22Rv1 (cell line): Measurements from ENCODE around the gene UQCRC1.

Experiments used
- H3K27ac ChIP-seq: fragments of 450-650 bp; 2 replicates; pipeline ENCODE4 v1.5.1; 2017
- ZFX ChIP-seq: fragments of 450-650 bp; IDR thresholded peaks from 2 replicates; pipeline ENCODE4 v1.6.1; 2017; ENCODE audit warnings: antibody characterized with exemption, borderline replicate concordance
- TF ChIP-seq, protein P1 (sequence below): fragments of 450-650 bp; IDR thresholded peaks from 2 replicates; pipeline ENCODE4 v1.5.1; 2017; ENCODE audit warnings: mild to moderate bottlenecking

UQCRC1 gene

DNA sequence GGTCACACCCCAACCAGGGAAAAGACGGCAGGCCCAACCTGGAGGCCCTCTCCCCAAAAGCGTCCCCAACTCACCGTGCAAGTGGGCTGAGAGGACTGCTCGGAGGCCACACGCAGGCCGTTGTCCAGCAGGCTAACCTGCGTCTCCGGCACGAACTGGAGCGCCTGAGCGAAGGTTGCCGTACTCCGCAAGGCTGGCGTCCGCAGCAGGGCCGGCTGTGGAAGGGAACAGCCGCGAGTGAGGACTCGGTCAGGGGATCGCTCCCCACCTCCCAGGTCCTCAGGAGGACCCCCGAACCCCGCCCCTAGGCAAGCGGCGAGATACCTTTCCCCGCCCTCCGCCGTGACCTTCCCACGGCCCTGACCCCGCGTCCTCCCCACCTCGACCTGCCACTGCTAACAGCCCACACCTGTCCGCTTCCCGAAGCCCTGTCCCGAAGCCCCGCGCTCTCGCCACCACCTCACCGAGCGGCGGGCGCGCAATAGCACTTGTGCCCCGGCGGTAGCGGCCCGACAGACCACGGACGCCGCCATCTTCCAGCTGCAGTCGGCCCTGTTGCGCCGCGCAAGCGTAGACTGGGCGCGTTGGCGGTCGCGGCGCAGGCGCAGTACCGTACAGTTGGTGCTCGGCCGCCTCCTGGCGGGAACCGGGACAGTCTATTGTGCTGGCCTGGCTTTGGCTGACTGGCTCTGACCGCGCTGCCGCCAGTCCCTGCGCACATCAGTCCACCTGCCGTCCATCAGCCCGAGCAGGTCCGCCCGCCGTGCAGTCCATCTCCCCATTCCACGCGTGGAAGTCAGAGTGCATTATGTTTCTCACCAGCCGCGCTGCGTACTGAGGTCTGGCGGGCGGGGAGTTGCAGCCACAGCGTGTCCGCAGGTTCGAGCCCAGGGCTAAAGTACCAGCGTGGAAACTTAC lies at the start of gene UQCRC1:
TSS of gene UQCRC1 (minus strand) at position 559 of the 918 bp plus-strand sequence. CDS start at position 533, 26 bp downstream.
- TF ChIP-seq, protein P1, sequence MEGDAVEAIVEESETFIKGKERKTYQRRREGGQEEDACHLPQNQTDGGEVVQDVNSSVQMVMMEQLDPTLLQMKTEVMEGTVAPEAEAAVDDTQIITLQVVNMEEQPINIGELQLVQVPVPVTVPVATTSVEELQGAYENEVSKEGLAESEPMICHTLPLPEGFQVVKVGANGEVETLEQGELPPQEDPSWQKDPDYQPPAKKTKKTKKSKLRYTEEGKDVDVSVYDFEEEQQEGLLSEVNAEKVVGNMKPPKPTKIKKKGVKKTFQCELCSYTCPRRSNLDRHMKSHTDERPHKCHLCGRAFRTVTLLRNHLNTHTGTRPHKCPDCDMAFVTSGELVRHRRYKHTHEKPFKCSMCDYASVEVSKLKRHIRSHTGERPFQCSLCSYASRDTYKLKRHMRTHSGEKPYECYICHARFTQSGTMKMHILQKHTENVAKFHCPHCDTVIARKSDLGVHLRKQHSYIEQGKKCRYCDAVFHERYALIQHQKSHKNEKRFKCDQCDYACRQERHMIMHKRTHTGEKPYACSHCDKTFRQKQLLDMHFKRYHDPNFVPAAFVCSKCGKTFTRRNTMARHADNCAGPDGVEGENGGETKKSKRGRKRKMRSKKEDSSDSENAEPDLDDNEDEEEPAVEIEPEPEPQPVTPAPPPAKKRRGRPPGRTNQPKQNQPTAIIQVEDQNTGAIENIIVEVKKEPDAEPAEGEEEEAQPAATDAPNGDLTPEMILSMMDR, result peak; percentile 78
- TF ChIP-seq ZFX, result no peak
- H3K27ac ChIP-seq, result peak within 1 kb of the TSS; percentile 94

DNA sequence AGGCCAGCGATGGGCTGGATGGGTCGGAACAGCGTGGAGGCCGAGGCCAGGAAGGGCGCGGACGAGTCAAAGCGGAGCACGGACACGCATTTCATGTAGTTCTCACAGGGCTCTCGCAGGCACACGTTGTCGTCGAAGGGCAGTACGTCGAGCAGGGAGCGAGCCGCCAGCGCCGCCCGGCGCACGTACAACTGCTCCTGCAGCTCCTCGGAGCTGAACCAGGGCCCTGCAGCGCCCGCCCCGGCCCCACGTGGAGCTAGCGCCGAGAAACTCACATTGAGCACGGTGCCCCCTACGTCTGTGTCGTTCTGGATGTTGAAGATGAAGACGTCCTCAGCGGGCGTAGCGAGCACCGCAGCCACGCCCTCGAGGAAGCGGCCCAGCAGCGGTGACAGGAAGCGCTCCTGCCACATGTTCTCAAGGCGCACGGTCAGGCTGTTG lies 47.4 kb upstream of the UQCRC1 start:
- no peak for TF ChIP-seq ZFX
- TF ChIP-seq, protein P1, result no peak
- peak overlapping the region; percentile 73 for H3K27ac ChIP-seq

DNA sequence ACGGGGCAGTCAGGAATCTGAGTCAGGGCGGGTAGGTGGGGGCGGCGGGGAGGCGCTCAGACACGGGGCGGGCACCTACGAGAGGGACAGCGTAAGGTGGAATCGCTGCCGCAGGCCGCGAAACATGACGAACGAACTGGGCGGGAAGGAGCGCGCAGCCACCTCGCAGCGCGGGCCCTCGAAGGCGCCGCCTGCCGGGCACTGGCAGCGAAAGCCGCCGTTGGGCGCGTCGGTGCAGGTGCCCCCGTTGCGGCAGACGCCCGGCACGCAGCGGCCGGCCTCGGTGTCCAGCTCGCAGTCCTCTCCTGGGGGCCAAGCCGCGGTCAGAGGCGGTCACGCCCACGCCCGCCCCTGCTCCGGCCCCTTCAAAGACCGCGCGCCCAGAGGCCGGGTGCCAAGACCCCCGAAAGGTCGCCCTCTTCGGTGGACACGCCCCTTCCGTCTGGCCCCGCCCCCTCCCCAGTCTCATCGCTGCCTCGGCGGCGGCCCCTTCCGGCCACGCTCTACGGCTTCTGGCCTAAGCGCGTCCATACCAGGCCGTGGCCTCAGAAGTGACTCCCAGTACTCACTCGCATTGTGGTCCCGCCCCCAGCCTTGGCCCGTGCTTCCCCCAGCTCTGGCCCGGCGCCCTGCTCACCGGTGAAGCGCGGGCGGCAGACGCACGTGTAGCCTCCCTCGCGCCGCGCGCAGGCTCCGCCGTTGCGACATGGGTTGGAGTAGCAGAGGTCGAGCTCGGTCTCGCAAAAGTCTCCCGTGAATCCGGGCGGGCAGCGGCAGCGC lies 46.8 kb upstream of the UQCRC1 start:
- H3K27ac ChIP-seq, result peak overlapping the region; percentile 73
- TF ChIP-seq, protein P1, result peak; percentile 85
- TF ChIP-seq ZFX, result no peak

DNA sequence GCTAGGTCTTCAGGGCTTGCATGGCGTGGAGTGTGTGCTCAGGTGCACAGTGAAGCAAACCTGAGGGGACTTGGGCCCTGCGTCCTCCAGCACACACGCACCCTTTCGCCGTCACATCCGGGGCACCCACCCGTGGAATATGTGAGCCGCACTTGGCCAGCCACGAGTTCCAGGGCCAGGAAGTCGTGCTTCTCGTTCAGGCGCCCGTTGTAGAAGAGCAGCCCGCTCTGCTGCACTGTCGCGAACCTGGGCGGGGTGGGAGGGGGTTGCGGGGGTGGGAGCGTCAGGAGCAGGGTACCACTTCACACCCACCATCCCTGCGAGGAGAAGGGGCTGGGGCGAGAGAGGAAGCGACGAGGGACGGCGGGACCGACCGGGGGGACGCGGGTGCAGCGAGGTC lies 46.2 kb upstream of the UQCRC1 start:
- peak overlapping the region; percentile 73 for H3K27ac ChIP-seq
- TF ChIP-seq, protein P1, result no peak
- TF ChIP-seq ZFX, result no peak

DNA sequence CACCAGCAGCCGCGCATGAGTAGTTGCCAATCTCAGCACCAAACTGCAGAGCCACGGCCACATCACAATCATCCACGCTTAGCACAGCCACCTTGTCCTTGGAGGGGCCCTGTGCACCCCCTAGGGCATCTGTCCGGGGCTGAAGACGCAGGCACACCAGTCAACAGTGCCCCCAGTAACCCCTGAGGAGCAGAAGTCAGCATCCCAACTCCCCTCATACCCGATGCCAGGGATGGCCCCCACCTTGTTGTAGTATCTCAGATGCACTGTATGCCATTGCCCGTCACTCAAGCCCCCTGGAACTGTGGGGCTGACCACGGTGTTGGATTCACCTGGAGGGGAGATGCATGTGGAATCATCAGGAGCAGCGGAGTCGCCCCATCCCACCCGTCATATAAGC lies 45.6 kb upstream of the UQCRC1 start:
- peak overlapping the region; percentile 73 for H3K27ac ChIP-seq
- TF ChIP-seq ZFX, result no peak

DNA sequence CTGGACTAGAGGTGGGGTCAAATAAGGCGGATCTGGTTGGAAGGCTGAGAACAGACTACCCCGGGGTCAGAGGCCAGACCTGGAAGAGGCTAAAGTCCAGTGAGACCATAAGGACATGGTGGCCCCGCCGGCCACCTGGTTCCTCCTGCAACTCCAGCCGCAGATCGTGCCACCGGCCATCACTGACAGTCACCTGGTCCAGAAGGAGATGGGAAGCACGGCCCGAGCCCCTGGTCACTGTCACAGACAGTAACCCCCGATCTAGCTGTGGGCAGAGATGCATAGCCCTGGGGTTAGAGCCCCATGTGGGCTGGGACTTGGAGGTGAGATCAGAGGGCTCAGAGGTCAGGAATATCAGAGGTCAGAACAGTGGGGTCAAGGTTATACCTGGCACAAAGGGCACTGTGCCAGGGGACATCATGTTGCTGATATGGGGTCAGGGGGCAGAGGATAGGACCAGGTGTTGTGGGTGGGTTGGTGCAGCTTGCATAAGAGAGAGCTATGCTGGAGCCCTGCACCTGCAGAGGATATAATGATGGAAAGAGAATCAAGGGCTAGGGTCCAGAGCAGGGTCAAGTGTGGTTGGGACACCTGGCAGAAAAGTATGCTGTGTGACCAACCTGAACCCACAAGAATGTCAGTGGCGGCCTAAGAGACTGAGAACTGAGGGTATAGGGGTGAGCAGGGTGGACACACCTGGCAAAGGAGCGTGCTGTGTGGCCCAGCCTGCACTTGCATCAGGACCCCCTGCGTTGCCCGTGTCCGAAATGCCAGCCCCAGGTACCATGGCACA lies 43.7 kb upstream of the UQCRC1 start:
- no peak overlapping the region for H3K27ac ChIP-seq
- no peak for TF ChIP-seq ZFX
- TF ChIP-seq, protein P1, result no peak

DNA sequence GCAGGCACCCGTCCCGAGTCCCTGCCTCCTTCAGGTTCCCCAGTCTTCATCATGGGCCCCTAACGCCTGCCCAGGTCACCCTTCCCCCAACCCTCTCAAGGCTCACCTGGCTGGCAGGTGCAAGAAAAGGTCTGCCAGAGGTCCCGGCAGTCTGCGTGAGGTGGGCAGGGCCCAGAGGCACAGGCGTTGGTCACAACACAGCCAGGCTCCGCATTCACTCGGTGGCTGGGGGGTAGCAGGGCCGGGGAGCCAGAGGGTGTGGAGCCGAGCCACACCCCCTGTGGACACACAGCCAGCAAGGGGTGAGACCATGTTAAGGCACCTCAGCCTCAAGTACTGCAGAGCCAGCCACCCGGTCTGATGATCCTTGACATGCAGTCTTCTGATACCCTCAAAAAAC lies 42.3 kb upstream of the UQCRC1 start:
- H3K27ac ChIP-seq, result no peak overlapping the region
- no peak for TF ChIP-seq ZFX
- TF ChIP-seq, protein P1, result no peak
